GM18505 (cell line): Measurements from ENCODE around the gene LIF.
"Not testable (repeated sequence)": the region's sequence is repeated elsewhere in the genome, so short reads cannot be mapped to it uniquely, and the experiment has no call there.

Experiments used
- ATAC-seq: cut with Tn5 transposase; IDR thresholded peaks from one replicate; pipeline ENCODE4 v1.9.1; 2021; ENCODE audit not compliant: unreplicated experiment
- POLR2A ChIP-seq: IDR thresholded peaks from 4 replicates; pipeline ENCODE4 v1.6.1; 2011; ENCODE audit warnings: borderline replicate concordance; ENCODE audit not compliant: insufficient read depth, insufficient read length; ENCODE audit errors: extremely low read depth

The LIF gene

GRCh38 chr22:30239488-30240405, 6.8 kb downstream of the LIF start:
- ATAC-seq: no peak
- no peak for TF ChIP-seq POLR2A

GRCh38 chr22:30238661-30239487, 7.7 kb downstream of the LIF start:
- TF ChIP-seq POLR2A: no peak
- ATAC-seq: no peak

GRCh38 chr22:30238136-30238535, 8.4 kb downstream of the LIF start:
- TF ChIP-seq POLR2A: no peak
- no peak for ATAC-seq

- ATAC-seq: no peak
- TF ChIP-seq POLR2A: no peak
Observed at GRCh38 chr22:30236875-30237274, 9.7 kb downstream of the LIF start.

GRCh38 chr22:30235687-30236170, 10.8 kb downstream of the LIF start:
- ATAC-seq: no peak
- no peak for TF ChIP-seq POLR2A

- no peak for TF ChIP-seq POLR2A
- ATAC-seq: no peak
Observed at GRCh38 chr22:30234786-30235470, 11.6 kb downstream of the LIF start.

GRCh38 chr22:30234325-30234724, 12.2 kb downstream of the LIF start:
- not testable (repeated sequence) for ATAC-seq

- no peak for TF ChIP-seq POLR2A
- ATAC-seq: no peak
Observed at GRCh38 chr22:30233582-30233981, 13.0 kb downstream of the LIF start.

GRCh38 chr22:30232716-30233218, 13.8 kb downstream of the LIF start:
- ATAC-seq: no peak
- TF ChIP-seq POLR2A: no peak

GRCh38 chr22:30230787-30231461, 15.6 kb downstream of the LIF start:
- no peak for ATAC-seq
- no peak for TF ChIP-seq POLR2A

- no peak for TF ChIP-seq POLR2A
- no peak for ATAC-seq
Observed at GRCh38 chr22:30230330-30230729, 16.2 kb downstream of the LIF start.

GRCh38 chr22:30228509-30229359, 17.8 kb downstream of the LIF start:
- TF ChIP-seq POLR2A: no peak
- ATAC-seq: no peak
